ENCODE results near the gene PSEN1.

Gene PSEN1

DNA sequence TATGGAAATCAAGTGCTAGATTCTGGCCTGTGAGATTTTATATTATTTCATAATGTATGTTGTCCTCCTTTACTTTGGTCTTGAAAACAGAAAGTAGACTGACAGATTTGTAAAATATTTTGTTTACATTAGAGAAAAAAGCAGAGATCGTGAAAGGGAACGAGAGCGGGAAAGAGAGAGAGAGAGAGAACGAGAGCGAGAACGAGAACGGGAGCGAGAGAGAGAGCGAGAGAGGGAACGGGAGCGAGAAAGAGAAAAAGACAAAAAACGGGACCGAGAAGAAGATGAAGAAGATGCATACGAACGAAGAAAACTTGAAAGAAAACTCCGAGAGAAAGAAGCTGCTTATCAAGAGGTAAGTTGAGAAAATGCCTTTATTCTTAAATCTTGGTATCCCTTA lies 30.6 kb upstream of the PSEN1 start:
- DNase-seq (ENCODE audit: low read depth): no peak
- no peak overlapping the region for H3K4me3 ChIP-seq (ENCODE audit: control insufficient read depth, low read depth, low read length)
- TF ChIP-seq, protein P1, sequence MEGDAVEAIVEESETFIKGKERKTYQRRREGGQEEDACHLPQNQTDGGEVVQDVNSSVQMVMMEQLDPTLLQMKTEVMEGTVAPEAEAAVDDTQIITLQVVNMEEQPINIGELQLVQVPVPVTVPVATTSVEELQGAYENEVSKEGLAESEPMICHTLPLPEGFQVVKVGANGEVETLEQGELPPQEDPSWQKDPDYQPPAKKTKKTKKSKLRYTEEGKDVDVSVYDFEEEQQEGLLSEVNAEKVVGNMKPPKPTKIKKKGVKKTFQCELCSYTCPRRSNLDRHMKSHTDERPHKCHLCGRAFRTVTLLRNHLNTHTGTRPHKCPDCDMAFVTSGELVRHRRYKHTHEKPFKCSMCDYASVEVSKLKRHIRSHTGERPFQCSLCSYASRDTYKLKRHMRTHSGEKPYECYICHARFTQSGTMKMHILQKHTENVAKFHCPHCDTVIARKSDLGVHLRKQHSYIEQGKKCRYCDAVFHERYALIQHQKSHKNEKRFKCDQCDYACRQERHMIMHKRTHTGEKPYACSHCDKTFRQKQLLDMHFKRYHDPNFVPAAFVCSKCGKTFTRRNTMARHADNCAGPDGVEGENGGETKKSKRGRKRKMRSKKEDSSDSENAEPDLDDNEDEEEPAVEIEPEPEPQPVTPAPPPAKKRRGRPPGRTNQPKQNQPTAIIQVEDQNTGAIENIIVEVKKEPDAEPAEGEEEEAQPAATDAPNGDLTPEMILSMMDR (IDR thresholded peaks at IDR 0.05; ENCODE audit: control insufficient read depth, insufficient read depth, low read depth, low read length, missing control alignments): no peak

DNA sequence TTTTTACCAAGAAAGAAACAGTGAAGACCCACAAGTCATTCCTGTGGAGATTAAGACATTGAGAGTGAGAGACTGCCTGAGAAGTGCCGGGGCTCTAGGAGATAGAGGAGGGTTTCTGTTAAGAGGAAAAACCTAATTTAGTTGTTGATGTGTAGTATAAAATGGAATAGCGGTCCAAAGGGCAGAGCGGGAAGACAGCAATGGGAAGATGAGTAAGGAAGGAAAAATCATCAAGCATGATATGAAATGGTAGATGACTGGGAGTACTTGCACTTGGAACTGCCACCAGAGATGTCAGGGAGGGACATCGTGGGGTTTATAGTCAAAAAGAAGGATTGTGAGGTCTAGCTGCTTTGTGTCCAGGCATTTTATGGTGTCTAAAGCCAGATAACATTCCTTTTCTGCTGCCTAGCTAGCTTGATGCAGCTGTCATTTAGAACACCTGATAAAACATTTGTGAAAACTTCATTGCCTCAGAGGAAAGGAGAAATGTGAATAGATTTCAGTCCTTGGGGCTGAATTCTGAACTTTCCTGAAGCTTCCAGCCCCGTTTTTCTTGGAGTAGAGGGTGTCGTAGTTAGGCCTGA lies 20.1 kb upstream of the PSEN1 start:
- no peak for DNase-seq (ENCODE audit: low read depth)
- no peak overlapping the region for H3K4me3 ChIP-seq (ENCODE audit: control insufficient read depth, low read depth, low read length)
- TF ChIP-seq, protein P1 (IDR thresholded peaks at IDR 0.05; ENCODE audit: control insufficient read depth, insufficient read depth, low read depth, low read length, missing control alignments): no peak

DNA sequence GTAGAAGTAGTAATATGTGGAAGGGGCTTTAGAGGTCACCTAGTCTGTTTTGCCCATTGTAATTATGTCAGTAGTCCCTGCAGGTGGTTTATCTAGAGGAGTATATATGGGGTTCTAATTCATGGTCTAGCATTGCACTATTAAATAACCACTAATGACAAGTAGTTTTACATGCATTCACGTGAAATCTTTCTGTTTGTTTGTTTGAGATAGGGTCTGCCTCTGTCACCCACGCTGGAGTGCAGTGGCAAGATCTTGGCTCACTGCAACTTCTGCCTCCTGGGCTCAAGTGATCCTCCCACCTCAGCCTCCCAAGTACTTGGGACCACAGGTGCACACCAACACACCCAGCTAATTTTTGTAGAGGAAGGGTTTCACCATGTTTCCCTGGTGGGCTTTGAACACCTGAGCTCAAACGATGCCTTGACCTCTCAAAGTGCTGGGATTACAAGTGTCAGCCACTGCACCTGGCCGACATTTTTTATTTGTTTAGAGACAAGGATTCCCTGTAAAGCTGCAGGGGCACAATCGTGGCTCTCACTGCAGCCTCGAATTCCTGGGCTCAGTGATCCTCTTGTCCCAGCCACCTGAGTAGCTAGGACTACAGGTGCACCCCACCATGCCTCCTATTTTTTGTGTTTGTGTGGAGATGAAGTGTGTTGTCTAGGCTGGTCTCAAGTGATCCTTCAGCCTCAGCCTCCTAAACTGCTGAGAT lies 12.0 kb upstream of the PSEN1 start:
- H3K4me3 ChIP-seq (ENCODE audit: control insufficient read depth, low read depth, low read length): no peak overlapping the region
- no peak for DNase-seq (ENCODE audit: low read depth)
- TF ChIP-seq, protein P1 (IDR thresholded peaks at IDR 0.05; ENCODE audit: control insufficient read depth, insufficient read depth, low read depth, low read length, missing control alignments): no peak

DNA sequence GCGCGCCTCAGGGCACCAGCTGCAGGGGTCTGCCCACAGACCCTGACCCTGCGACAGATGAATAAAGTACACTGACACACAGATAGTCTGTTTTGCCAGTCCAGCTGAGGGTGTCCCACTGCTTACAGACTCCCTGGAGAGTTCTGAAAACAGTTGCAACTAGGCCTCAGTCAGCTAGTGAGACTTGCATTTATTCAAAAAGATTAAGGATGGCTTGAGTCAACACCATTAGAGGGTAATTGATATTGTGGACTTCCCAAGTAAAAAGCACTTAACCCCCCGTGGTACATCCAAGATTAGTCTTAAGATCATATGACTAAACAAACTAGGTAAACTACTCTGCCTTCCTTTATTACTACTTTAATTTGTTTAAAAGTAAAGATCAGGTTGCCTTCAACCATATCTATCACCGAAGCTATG lies 11.1 kb upstream of the PSEN1 start:
- no peak for DNase-seq (ENCODE audit: low read depth)
- TF ChIP-seq, protein P1 (IDR thresholded peaks at IDR 0.05; ENCODE audit: control insufficient read depth, insufficient read depth, low read depth, low read length, missing control alignments): no peak
- no peak overlapping the region for H3K4me3 ChIP-seq (ENCODE audit: control insufficient read depth, low read depth, low read length)

DNA sequence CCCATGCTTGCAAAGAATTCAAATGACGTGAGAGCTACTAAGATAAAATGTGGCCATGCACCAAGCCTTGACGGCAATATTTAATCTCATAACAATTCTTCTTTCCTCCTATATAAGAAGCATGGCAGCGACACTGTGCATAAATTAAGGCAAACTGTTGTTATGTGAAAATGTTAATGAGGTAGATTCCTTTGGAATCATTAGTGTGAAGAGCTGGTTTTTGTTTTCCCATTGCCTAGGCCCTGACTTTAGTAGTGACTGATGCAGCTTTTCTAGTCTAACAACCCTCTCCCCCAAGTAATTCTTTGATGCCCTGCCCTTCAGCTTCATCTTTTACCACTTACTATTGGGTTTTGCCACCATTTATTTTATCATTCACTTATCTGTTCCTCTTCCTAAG lies 10.6 kb upstream of the PSEN1 start:
- TF ChIP-seq, protein P1 (IDR thresholded peaks at IDR 0.05; ENCODE audit: control insufficient read depth, insufficient read depth, low read depth, low read length, missing control alignments): no peak
- no peak overlapping the region for H3K4me3 ChIP-seq (ENCODE audit: control insufficient read depth, low read depth, low read length)

DNA sequence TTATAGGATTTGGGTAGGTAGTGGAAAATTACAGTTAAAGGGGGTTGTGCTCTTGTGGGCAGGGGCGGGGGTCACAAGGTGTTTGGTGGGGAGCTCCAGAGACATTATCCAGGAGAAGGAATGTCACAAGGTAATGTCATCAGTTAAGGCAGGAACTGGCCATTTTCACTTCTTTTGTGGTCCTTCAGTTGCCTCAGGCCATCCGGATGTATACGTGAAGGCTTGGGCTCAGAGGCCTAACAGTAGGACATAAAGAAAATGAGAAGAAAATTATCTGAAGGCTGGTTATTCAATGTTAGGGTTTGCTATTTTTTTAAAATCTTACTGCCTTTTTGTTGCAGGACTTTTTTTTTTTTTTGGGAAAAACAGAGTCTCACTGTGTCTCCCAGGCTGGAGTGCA lies 2.5 kb upstream of the PSEN1 start:
- no peak for DNase-seq (ENCODE audit: low read depth)
- TF ChIP-seq, protein P1 (IDR thresholded peaks at IDR 0.05; ENCODE audit: control insufficient read depth, insufficient read depth, low read depth, low read length, missing control alignments): no peak
- no peak overlapping the region for H3K4me3 ChIP-seq (ENCODE audit: control insufficient read depth, low read depth, low read length)

More for the DNA sequence above, 10.6 kb upstream of the PSEN1 start:
- DNase-seq (ENCODE audit: low read depth): no peak
